ENCODE measurements around the gene IFNL1. TPM values are rescaled to one million over a fixed set of nuclear protein-coding genes. Genes with fewer than 3 reads are reported as not detected.
A peak's percentile ranks its signal among the peaks of the same experiment; 100 is the strongest.

The IFNL1 gene
- total and polyA plus RNA-seq, 2 donors (not counting 1 experiment from before 2014, with no cell fraction given), result not detected

GRCh38 chr19:39333507-39333906, 37.3 kb downstream of the IFNL1 start:
- peaks cover 35% of the 10 kb centered on the region for H4K20me1 ChIP-seq (ENCODE audit: control insufficient read depth, insufficient read depth, low read length, poor library complexity, severe bottlenecking)
- peaks cover 57% of the 10 kb centered on the region for H3K4me1 Mint-ChIP-seq
- intact Hi-C loops (cut with micrococcal nuclease), result no loop called here
- H3K27ac Mint-ChIP-seq, result peak overlapping the region; percentile 67
- H3K4me3 Mint-ChIP-seq, result no peak overlapping the region
- POLR2A ChIA-PET, result no interaction called here
- H2AFZ ChIP-seq (ENCODE audit: insufficient read depth, low read depth, low read length, poor library complexity, severe bottlenecking), result no peak overlapping the region
- H3K9me3 Mint-ChIP-seq (ENCODE audit: insufficient read depth), result no peaks in the 10 kb centered on the region
- CTCF ChIA-PET, result interaction anchor here (1.2 kb wide), 1 partner anchor 211 kb away, joined by 4 read pairs; no protein-coding TSS in a partner anchor
- peak overlapping the region in 1 of 2 donors; percentile 43 for H3K27ac ChIP-seq (ENCODE audit: low read length in 2 of 2)
- H3K4me2 ChIP-seq (replicated peaks; ENCODE audit: low read depth, low read length, poor library complexity, severe bottlenecking), result peak overlapping the region; percentile 95
- H3K4me3 ChIP-seq (ENCODE audit: control extremely low read depth in 1 of 5, extremely low read depth in 1 of 5, insufficient read depth in 1 of 5, low read depth in 2 of 5, low read length in 4 of 5), result no peak overlapping the region
- 100% methylated on average over 2 of the region's 6 CpGs for WGBS (ENCODE audit: insufficient coverage)
- H3K4me1 ChIP-seq (ENCODE audit: control insufficient read depth in 2 of 2, insufficient read depth in 2 of 2, low read length in 2 of 2), result peaks cover 38 to 47% of the 10 kb centered on the region in 2 donors
- no peak for ATAC-seq (ENCODE audit: low read depth)
- no peaks in the 10 kb centered on the region for H3K27me3 ChIP-seq (replicated peaks in 1 of 4; ENCODE audit: control extremely low read depth in 1 of 4, control insufficient read depth in 3 of 4, insufficient read depth in 4 of 4, low read length in 3 of 4)
- peaks cover 0 to 3% (median 0%) of the 10 kb centered on the region in 3 donors for H3K9me3 ChIP-seq (ENCODE audit: control extremely low read depth in 1 of 3, control insufficient read depth in 2 of 3, insufficient read depth in 1 of 3, low read length in 2 of 3)
- no peak overlapping the region for H3K9ac ChIP-seq (ENCODE audit: low read length)
- H3K79me2 ChIP-seq (ENCODE audit: control insufficient read depth, insufficient read depth, low read length), result peaks cover 68% of the 10 kb centered on the region
- DNase-seq, result no peak
- H3K27me3 Mint-ChIP-seq, result no peaks in the 10 kb centered on the region
- H3K36me3 ChIP-seq (replicated peaks in 1 of 2; ENCODE audit: control extremely low read depth in 1 of 2, control insufficient read depth in 1 of 2, extremely low read depth in 1 of 2, insufficient read depth in 2 of 2, low read length in 1 of 2), result peaks cover 5 to 27% of the 10 kb centered on the region in 2 experiments
- TF ChIP-seq CTCF (IDR thresholded peaks at IDR 0.05) (no peak), EZH2 (IDR thresholded peaks at IDR 0.05; ENCODE audit: borderline replicate concordance, insufficient read depth, low read depth, low read length, poor library complexity, severe bottlenecking) (no peak)

- H3K27me3 ChIP-seq (replicated peaks in 1 of 4; ENCODE audit: control extremely low read depth in 1 of 4, control insufficient read depth in 3 of 4, insufficient read depth in 4 of 4, low read length in 3 of 4), result no peaks in the 10 kb centered on the region
- peak overlapping the region; percentile 84 for H3K9ac ChIP-seq (ENCODE audit: low read length)
- DNase-seq (no peak), ATAC-seq (ENCODE audit: low read depth) (no peak)
- Mint-ChIP-seq H3K9me3 (ENCODE audit: insufficient read depth) (no peaks in the 10 kb centered on the region), H3K27me3 (no peaks in the 10 kb centered on the region), H3K27ac (peak overlapping the region; percentile 99), H3K4me3 (peak overlapping the region; percentile 99), H3K4me1 (peaks cover 51% of the 10 kb centered on the region)
- no peak overlapping the region for H2AFZ ChIP-seq (ENCODE audit: insufficient read depth, low read depth, low read length, poor library complexity, severe bottlenecking)
- POLR2A ChIA-PET, result interaction anchor here (0.6 to 0.7 kb wide), 2 partner anchors 205 to 218 kb away, joined by 3 to 6 read pairs; no protein-coding TSS in a partner anchor
- peak overlapping the region; percentile 84 to 88 for H3K27ac ChIP-seq (ENCODE audit: low read length in 2 of 2)
- peaks cover 1 to 18% of the 10 kb centered on the region in 2 experiments for H3K36me3 ChIP-seq (replicated peaks in 1 of 2; ENCODE audit: control extremely low read depth in 1 of 2, control insufficient read depth in 1 of 2, extremely low read depth in 1 of 2, insufficient read depth in 2 of 2, low read length in 1 of 2)
- 90% methylated on average over 4 of the region's 5 CpGs for WGBS (ENCODE audit: insufficient coverage)
- peak overlapping the region; percentile 39 to 98 (median 80) for H3K4me3 ChIP-seq (ENCODE audit: control extremely low read depth in 1 of 5, extremely low read depth in 1 of 5, insufficient read depth in 1 of 5, low read depth in 2 of 5, low read length in 4 of 5)
- H3K4me1 ChIP-seq (ENCODE audit: control insufficient read depth in 2 of 2, insufficient read depth in 2 of 2, low read length in 2 of 2), result peaks cover 38 to 43% of the 10 kb centered on the region in 2 donors
- CTCF ChIA-PET, result interaction anchor here (0.8 kb wide), 1 partner anchor 212 kb away, joined by 4 read pairs; no protein-coding TSS in a partner anchor
- intact Hi-C loops (cut with micrococcal nuclease), result no loop called here
- peaks cover 58% of the 10 kb centered on the region for H3K79me2 ChIP-seq (ENCODE audit: control insufficient read depth, insufficient read depth, low read length)
- H3K9me3 ChIP-seq (ENCODE audit: control extremely low read depth in 1 of 3, control insufficient read depth in 2 of 3, insufficient read depth in 1 of 3, low read length in 2 of 3), result peaks cover 0 to 3% (median 0%) of the 10 kb centered on the region in 3 donors
- H3K4me2 ChIP-seq (replicated peaks; ENCODE audit: low read depth, low read length, poor library complexity, severe bottlenecking), result peak overlapping the region; percentile 95
- TF ChIP-seq EZH2 (IDR thresholded peaks at IDR 0.05; ENCODE audit: borderline replicate concordance, insufficient read depth, low read depth, low read length, poor library complexity, severe bottlenecking) (no peak), CTCF (IDR thresholded peaks at IDR 0.05) (no peak)
- H4K20me1 ChIP-seq (ENCODE audit: control insufficient read depth, insufficient read depth, low read length, poor library complexity, severe bottlenecking), result peaks cover 25% of the 10 kb centered on the region
Measured at GRCh38 chr19:39334444-39334976, 38.3 kb downstream of the IFNL1 start.

All from B cell (primary cell).